RWPE1 (cell line): ENCODE measurements around the gene DCLK2.

Experiments used
- CTCF ChIA-PET: fragments of 350-600 bp; sonication (Branson Sonifier 250); formaldehyde crosslinking; extraction: SDS; loops from one replicate; lab custom pipeline; 2021; lab: Yijun Ruan, JAX
- POLR2A ChIA-PET: fragments of 400-600 bp; formaldehyde crosslinking; extraction: SDS; loops from one replicate; lab custom pipeline; 2020; ENCODE audit warnings: antibody characterized with exemption; ENCODE audit not compliant: low non-redundant PET; lab: Yijun Ruan, JAX
- DNase-seq: peaks from one replicate; pipeline ENCODE4 v3.0.0; 2012; ENCODE audit warnings: low spot score
- H3K27ac ChIP-seq: fragments of 450-650 bp; 2 replicates; pipeline ENCODE4 v1.5.1; 2017
- CTCF ChIP-seq: fragments of 450-650 bp; conservative IDR thresholded peaks from 2 replicates; pipeline ENCODE4 v1.5.1; 2017; ENCODE audit warnings: low read depth, mild to moderate bottlenecking

DCLK2 gene

DNA sequence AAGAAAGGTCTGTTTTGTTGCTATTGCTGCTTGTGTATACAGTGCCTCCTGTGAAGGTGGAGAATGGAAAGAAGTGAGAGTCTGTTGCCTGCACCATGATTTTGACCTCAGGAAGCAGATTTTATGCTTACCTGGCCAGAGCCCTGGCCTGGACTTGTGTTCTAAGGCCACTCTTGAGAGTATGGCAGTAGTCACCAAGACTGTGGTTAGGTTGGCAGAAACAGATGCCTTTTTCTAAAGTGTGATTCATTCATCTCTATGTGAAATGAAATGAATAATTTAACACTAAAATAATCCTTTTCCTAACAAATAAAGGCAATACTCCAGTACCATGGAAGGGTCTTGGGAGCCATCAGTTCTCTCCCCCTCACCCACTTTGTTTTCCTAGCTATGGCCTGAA is 161.8 kb downstream of the DCLK2 start:
- CTCF ChIA-PET: no interaction called here
- POLR2A ChIA-PET: no interaction called here
- no peak for TF ChIP-seq CTCF
- H3K27ac ChIP-seq: no peak overlapping the region
- DNase-seq: no peak

- CTCF ChIA-PET: interaction anchor here (0.5 to 2.5 kb wide), 18 partner anchors 22 to 1890 kb away, joined by 3 to 11 read pairs (median 4); no protein-coding TSS in a partner anchor
- H3K27ac ChIP-seq: no peak overlapping the region
- peak; percentile 36 for DNase-seq
- peak; percentile 89 for TF ChIP-seq CTCF
- POLR2A ChIA-PET: no interaction called here
Measured at GRCh38 chr4:150242820-150243458, 164.7 kb downstream of the DCLK2 start.

DNA sequence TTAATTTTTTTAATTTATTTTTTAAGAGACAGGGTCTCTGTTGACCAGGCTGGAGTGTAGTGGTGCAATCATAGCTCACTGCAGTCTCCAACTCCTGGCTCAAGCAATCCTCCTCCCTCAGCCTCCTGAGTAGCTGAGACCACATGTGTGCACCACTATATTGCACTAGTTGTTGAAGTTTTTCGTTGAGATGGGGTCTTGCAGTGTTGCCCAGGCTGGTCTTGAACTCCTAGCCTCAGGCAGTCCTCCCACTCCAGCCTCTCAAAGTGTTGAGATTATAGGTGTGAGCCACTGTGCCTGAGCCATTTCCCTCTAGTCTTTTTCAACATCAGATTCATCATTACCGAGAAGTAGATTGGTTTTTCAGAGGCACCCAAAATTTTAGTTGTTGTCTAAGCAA is 165.7 kb downstream of the DCLK2 start:
- no peak for DNase-seq
- TF ChIP-seq CTCF: no peak
- CTCF ChIA-PET: interaction anchor here (0.6 to 2.5 kb wide), 5 partner anchors 229 to 363 kb away, joined by 3 to 11 read pairs (median 5); no protein-coding TSS in a partner anchor
- H3K27ac ChIP-seq: no peak overlapping the region
- POLR2A ChIA-PET: interaction anchor here (0.7 kb wide), 1 partner anchor 11 kb away, joined by 5 read pairs; no protein-coding TSS in a partner anchor

- H3K27ac ChIP-seq: no peak overlapping the region
- DNase-seq: no peak
- no peak for TF ChIP-seq CTCF
- POLR2A ChIA-PET: no interaction called here
- CTCF ChIA-PET: interaction anchor here (0.5 to 2.5 kb wide), 4 partner anchors 68 to 607 kb away, joined by 3 to 11 read pairs (median 3); no protein-coding TSS in a partner anchor
Measured at GRCh38 chr4:150244600-150244999, 166.4 kb downstream of the DCLK2 start.

- POLR2A ChIA-PET: no interaction called here
- no peak for DNase-seq
- CTCF ChIA-PET: no interaction called here
- TF ChIP-seq CTCF: no peak
- no peak overlapping the region for H3K27ac ChIP-seq
Measured at GRCh38 chr4:150247184-150247583, 168.9 kb downstream of the DCLK2 start.

GRCh38 chr4:150248181-150248580 is 169.9 kb downstream of the DCLK2 start:
- ChIA-PET CTCF (no interaction called here), POLR2A (no interaction called here)
- no peak overlapping the region for H3K27ac ChIP-seq
- peak; percentile 20 for DNase-seq
- no peak for TF ChIP-seq CTCF
